Loucy (cell line): ENCODE data around the gene GPHA2.

Experiments
- H2AFZ ChIP-seq: fragments of 200-600 bp; sonication (generic); 2 replicates; pipeline ENCODE4 v1.6.0; 2016; ENCODE audit warnings: antibody characterized with exemption, mild to moderate bottlenecking, low read length, moderate library complexity
- H3F3A ChIP-seq: fragments of 200-600 bp; 2 replicates; pipeline ENCODE4 v1.6.0; 2016; ENCODE audit warnings: antibody characterized with exemption, low read depth, mild to moderate bottlenecking
- H3K27me3 ChIP-seq: fragments of 200-600 bp; sonication (generic); 2 replicates; pipeline ENCODE4 v1.6.1; 2014; ENCODE audit warnings: low read length, mild to moderate bottlenecking; ENCODE audit not compliant: insufficient read depth, poor library complexity, severe bottlenecking
- H3K36me3 ChIP-seq: fragments of 200-600 bp; sonication (generic); 2 replicates; pipeline ENCODE4 v1.6.1; 2016; ENCODE audit warnings: low read length; ENCODE audit not compliant: insufficient read depth
- H3K4me1 ChIP-seq: fragments of 200-600 bp; sonication (generic); 2 replicates; pipeline ENCODE4 v1.5.1; 2014; ENCODE audit warnings: low read length, mild to moderate bottlenecking; ENCODE audit not compliant: insufficient read depth, poor library complexity, severe bottlenecking
- H3K4me2 ChIP-seq: fragments of 200-600 bp; sonication (generic); 2 replicates; pipeline ENCODE4 v1.6.0; 2014; ENCODE audit warnings: antibody characterized with exemption, low read length, low read depth, mild to moderate bottlenecking; ENCODE audit not compliant: poor library complexity, severe bottlenecking
- H3K4me3 ChIP-seq: fragments of 200-600 bp; sonication (generic); 2 replicates; pipeline ENCODE4 v1.5.1; 2014; ENCODE audit warnings: low read length, mild to moderate bottlenecking, mixed read lengths; ENCODE audit not compliant: poor library complexity, severe bottlenecking
- H3K79me2 ChIP-seq: fragments of 200-600 bp; sonication (generic); 2 replicates; pipeline ENCODE4 v1.6.1; 2014; ENCODE audit warnings: low read length; ENCODE audit not compliant: insufficient read depth
- H3K9ac ChIP-seq: fragments of 200-600 bp; sonication (generic); 2 replicates; pipeline ENCODE4 v1.6.0; 2014; ENCODE audit warnings: mild to moderate bottlenecking, low read depth, low read length, moderate library complexity; ENCODE audit not compliant: poor library complexity, severe bottlenecking
- H3K9me2 ChIP-seq: fragments of 200-600 bp; sonication (generic); replicated peaks from 2 replicates; pipeline ENCODE4 v1.6.1; 2016; ENCODE audit warnings: low read depth, low read length, mixed read lengths
- H3K9me3 ChIP-seq: fragments of 200-600 bp; sonication (generic); 2 replicates; pipeline ENCODE4 v1.6.1; 2014; ENCODE audit warnings: mild to moderate bottlenecking, antibody characterized with exemption, low read length, low read depth; ENCODE audit not compliant: insufficient read depth
- H4K20me1 ChIP-seq: fragments of 200-600 bp; sonication (generic); 2 replicates; pipeline ENCODE4 v1.6.0; 2014; ENCODE audit warnings: antibody characterized with exemption, low read length, mild to moderate bottlenecking; ENCODE audit not compliant: insufficient read depth, poor library complexity, severe bottlenecking
- CTCF ChIP-seq: fragments of 200-600 bp; sonication (generic); conservative IDR thresholded peaks from 2 replicates; pipeline ENCODE4 v1.5.1; 2014; ENCODE audit warnings: mild to moderate bottlenecking, antibody characterized with exemption, low read length
- EZH2phosphoT487 ChIP-seq: fragments of 200-600 bp; IDR thresholded peaks from 2 replicates; pipeline ENCODE4 v1.6.1; 2018; ENCODE audit warnings: antibody characterized with exemption, mild to moderate bottlenecking, moderate library complexity, borderline replicate concordance

Gene GPHA2

GRCh38 chr11:64924910-64925284 is 10.8 kb downstream of the GPHA2 start:
- TF ChIP-seq CTCF (no peak), EZH2phosphoT487 (no peak)
- H2AFZ ChIP-seq: peak overlapping the region; percentile 88; the same call in 1 of the 2 replicates
- peak overlapping the region; percentile 69 for H3K9ac ChIP-seq

GRCh38 chr11:64923944-64924909 is 11.5 kb downstream of the GPHA2 start, which contains the start of gene PPP2R5B:
Gene PPP2R5B, plus strand, starts transcription at chr11:64924689. Its CDS starts 1,046 bp downstream, at chr11:64925735.
- H3K9me3 ChIP-seq: no peaks in the 10 kb centered on the region
- H3K36me3 ChIP-seq: no peaks in the 10 kb centered on the region
- no peaks in the 10 kb centered on the region for H3K27me3 ChIP-seq
- H3F3A ChIP-seq: no peaks in the 10 kb centered on the region
- peaks cover 14% of the 10 kb centered on the region for H3K4me1 ChIP-seq
- H3K4me2 ChIP-seq: peak within 1 kb of the TSS; percentile 76
- H2AFZ ChIP-seq: peak within 1 kb of the TSS; percentile 88
- peak within 1 kb of the TSS; percentile 69 for H3K9ac ChIP-seq
- TF ChIP-seq EZH2phosphoT487 (no peak), CTCF (no peak)
- H3K4me3 ChIP-seq: peak within 1 kb of the TSS; percentile 78
- H3K79me2 ChIP-seq: no peaks in the 10 kb centered on the region
- H3K9me2 ChIP-seq: no peaks in the 10 kb centered on the region
- no peaks in the 10 kb centered on the region for H4K20me1 ChIP-seq

More at GRCh38 chr11:64924910-64925284, 10.8 kb downstream of the GPHA2 start:
- H4K20me1 ChIP-seq: no peaks in the 10 kb centered on the region
- H3F3A ChIP-seq: no peaks in the 10 kb centered on the region
- H3K36me3 ChIP-seq: no peaks in the 10 kb centered on the region
- H3K9me2 ChIP-seq: no peaks in the 10 kb centered on the region
- H3K4me1 ChIP-seq: peaks cover 14% of the 10 kb centered on the region
- H3K27me3 ChIP-seq: no peaks in the 10 kb centered on the region
- no peaks in the 10 kb centered on the region for H3K9me3 ChIP-seq
- no peaks in the 10 kb centered on the region for H3K79me2 ChIP-seq
- peak overlapping the region; percentile 78 for H3K4me3 ChIP-seq
- H3K4me2 ChIP-seq: peak overlapping the region; percentile 76

GRCh38 chr11:64923151-64923661 is 12.5 kb downstream of the GPHA2 start:
- Histone ChIP-seq H3K9me3 (no peaks in the 10 kb centered on the region), H4K20me1 (no peaks in the 10 kb centered on the region), H3K9me2 (no peaks in the 10 kb centered on the region), H3F3A (no peaks in the 10 kb centered on the region), H3K27me3 (no peaks in the 10 kb centered on the region), H3K79me2 (no peaks in the 10 kb centered on the region), H3K4me3 (no peak overlapping the region), H3K9ac (peak overlapping the region; percentile 69), H3K4me1 (peaks cover 14% of the 10 kb centered on the region), H2AFZ (peak overlapping the region; percentile 88; the same call in 1 of the 2 replicates), H3K4me2 (peak overlapping the region; percentile 76), H3K36me3 (no peaks in the 10 kb centered on the region)
- TF ChIP-seq CTCF (no peak), EZH2phosphoT487 (no peak)
